DOHH2 (cell line): ENCODE data around the gene NUP62.

Experiments
- EZH2phosphoT487 ChIP-seq: fragments of 200-600 bp; sonication (generic); IDR thresholded peaks from 2 replicates; pipeline ENCODE4 v1.6.1; 2017; ENCODE audit warnings: borderline replicate concordance, mild to moderate bottlenecking, antibody characterized with exemption, low read length, moderate library complexity, mixed read lengths
- TF ChIP-seq, protein P1 (sequence below): fragments of 200-600 bp; sonication (generic); IDR thresholded peaks from one replicate; pipeline ENCODE4 v1.5.1; 2014; ENCODE audit warnings: antibody characterized with exemption, mild to moderate bottlenecking, low read depth, low read length; ENCODE audit not compliant: poor library complexity, severe bottlenecking

DNA sequence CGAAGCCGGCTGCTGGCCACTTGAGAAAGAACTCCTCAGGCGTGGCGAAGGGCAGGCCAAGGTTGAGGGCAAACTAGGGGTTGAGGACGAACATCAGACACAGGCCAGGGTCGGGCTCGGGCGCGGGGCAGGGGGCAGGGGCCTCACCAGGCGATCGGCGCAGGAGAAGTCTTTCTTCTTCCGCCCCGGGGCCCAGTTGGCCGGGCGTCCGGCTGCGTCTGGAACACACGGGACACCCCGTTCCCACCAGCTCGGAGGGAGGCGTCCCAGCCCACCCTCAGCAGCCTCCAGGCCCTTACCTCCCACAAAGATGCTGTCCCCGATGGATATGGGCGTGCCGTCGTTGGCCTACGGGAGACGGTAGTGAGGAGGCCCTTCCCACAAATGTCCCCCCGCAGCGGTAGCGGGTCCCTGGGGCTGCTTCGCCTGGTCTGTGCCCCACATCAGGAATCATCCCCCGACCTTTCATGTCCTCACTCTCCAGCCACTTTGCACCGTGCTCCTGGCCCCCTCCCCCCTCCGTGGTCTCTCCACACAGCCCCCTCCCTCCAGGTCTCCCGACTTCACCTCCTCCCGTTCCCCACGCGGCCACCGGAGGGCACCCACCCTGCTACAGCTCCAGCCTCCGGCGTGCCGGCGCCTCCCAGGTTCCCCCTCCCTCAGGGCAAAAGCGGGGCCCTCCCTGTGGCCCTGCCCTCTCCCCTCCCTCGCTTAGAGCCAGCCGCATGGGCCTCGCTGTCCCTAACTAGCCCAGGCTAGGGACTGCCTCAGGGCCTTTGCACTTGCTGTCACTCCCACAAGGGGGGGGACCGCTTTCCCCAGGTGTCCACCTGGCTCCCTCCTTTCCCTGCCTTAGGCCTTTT lies 66.7 kb downstream of the NUP62 start:
- TF ChIP-seq, protein P1, sequence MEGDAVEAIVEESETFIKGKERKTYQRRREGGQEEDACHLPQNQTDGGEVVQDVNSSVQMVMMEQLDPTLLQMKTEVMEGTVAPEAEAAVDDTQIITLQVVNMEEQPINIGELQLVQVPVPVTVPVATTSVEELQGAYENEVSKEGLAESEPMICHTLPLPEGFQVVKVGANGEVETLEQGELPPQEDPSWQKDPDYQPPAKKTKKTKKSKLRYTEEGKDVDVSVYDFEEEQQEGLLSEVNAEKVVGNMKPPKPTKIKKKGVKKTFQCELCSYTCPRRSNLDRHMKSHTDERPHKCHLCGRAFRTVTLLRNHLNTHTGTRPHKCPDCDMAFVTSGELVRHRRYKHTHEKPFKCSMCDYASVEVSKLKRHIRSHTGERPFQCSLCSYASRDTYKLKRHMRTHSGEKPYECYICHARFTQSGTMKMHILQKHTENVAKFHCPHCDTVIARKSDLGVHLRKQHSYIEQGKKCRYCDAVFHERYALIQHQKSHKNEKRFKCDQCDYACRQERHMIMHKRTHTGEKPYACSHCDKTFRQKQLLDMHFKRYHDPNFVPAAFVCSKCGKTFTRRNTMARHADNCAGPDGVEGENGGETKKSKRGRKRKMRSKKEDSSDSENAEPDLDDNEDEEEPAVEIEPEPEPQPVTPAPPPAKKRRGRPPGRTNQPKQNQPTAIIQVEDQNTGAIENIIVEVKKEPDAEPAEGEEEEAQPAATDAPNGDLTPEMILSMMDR: peak; percentile 69
- no peak for TF ChIP-seq EZH2phosphoT487
